HepG2 (cell line): Measurements from ENCODE around the gene ZNF174. TPM values are rescaled to one million over a fixed set of nuclear protein-coding genes. Genes with fewer than 3 reads are reported as not detected.
A peak's percentile ranks its signal among the peaks of the same experiment; 100 is the strongest.

ENCODE experiments used
- AGO1 ChIP-seq: fragments of 200-400 bp; formaldehyde crosslinking; IDR thresholded peaks from 2 replicates; pipeline ENCODE4 v1.6.1; 2017; ENCODE audit warnings: mild to moderate bottlenecking, low read depth, low read length, moderate library complexity; ENCODE audit not compliant: poor library complexity, severe bottlenecking
- ARID3A ChIP-seq: IDR thresholded peaks from 2 replicates; pipeline ENCODE4 v1.6.1; 2012; ENCODE audit warnings: low read depth, low read length, improper control_type of control experiment
- ARNT ChIP-seq: fragments of 450-650 bp; IDR thresholded peaks from 2 replicates; pipeline ENCODE4 v1.6.1; 2017
- ATRX ChIP-seq: sonication (generic); formaldehyde crosslinking; IDR thresholded peaks from 2 replicates; pipeline ENCODE4 v1.4.0; 2020; ENCODE audit warnings: missing genetic modification reagents, borderline replicate concordance
- CBX2 ChIP-seq, 2 experiments: fragments of 200-600 bp in 1 of 2; sonication (generic); formaldehyde crosslinking in 1 of 2; IDR thresholded peaks; 2 replicates each; pipeline versions ENCODE4 v1.7.0 to v1.8.1; 2018 to 2022; ENCODE audit warnings: low read depth in 2 of 2, low read length in 1 of 2, mild to moderate bottlenecking in 1 of 2, missing genetic modification reagents in 1 of 2
- CHD4 ChIP-seq: fragments of 200-600 bp; sonication (generic); IDR thresholded peaks from 2 replicates; pipeline ENCODE4 v1.7.0; 2017; ENCODE audit warnings: mild to moderate bottlenecking, low read length, borderline replicate concordance
- GTF3A ChIP-seq: sonication (generic); formaldehyde crosslinking; conservative IDR thresholded peaks from 2 replicates; pipeline ENCODE4 v1.4.0; 2020; ENCODE audit warnings: mild to moderate bottlenecking, missing genetic modification reagents
- KDM6A ChIP-seq: IDR thresholded peaks from 2 replicates; pipeline ENCODE4 v1.6.1; 2016; ENCODE audit warnings: low read depth
- MLXIP ChIP-seq: sonication (generic); formaldehyde crosslinking; IDR thresholded peaks from 2 replicates; pipeline ENCODE4 v1.9.0; 2021; ENCODE audit warnings: missing genetic modification reagents, borderline replicate concordance
- NCOA5 ChIP-seq: sonication (generic); formaldehyde crosslinking; IDR thresholded peaks from 2 replicates; pipeline ENCODE4 v1.4.0; 2020; ENCODE audit warnings: missing genetic modification reagents
- NCOR1 ChIP-seq: fragments of 200-600 bp; sonication (generic); IDR thresholded peaks from 2 replicates; pipeline ENCODE4 v1.7.0; 2017; ENCODE audit warnings: antibody characterized with exemption, low read length, borderline replicate concordance
- REXO4 ChIP-seq: sonication (generic); formaldehyde crosslinking; IDR thresholded peaks from 2 replicates; pipeline ENCODE4 v1.8.0; 2022; ENCODE audit warnings: missing genetic modification reagents, mild to moderate bottlenecking, borderline replicate concordance
- SALL2 ChIP-seq: sonication (generic); formaldehyde crosslinking; IDR thresholded peaks from 2 replicates; pipeline ENCODE4 v1.8.1; 2023; ENCODE audit warnings: mild to moderate bottlenecking, missing genetic modification reagents, inconsistent platforms
- SOX13 ChIP-seq, 3 experiments: fragments of 450-650 bp in 1 of 3; sonication (generic) in 1 of 3; formaldehyde crosslinking in 1 of 3; IDR thresholded peaks in 2 of 3; conservative IDR thresholded peaks in 1 of 3; 2 replicates each; pipeline versions ENCODE4 v1.5.0 to v1.6.1; 2016 to 2020; ENCODE audit warnings: antibody characterized with exemption in 1 of 3, mild to moderate bottlenecking in 1 of 3, missing compliant biosample characterization in 1 of 3, missing genetic modification reagents in 1 of 3, moderate library complexity in 1 of 3
- TAF15 ChIP-seq: fragments of 200-400 bp; formaldehyde crosslinking; IDR thresholded peaks from one replicate; pipeline ENCODE4 v1.6.1; 2018; ENCODE audit warnings: mild to moderate bottlenecking, low read depth, low read length; ENCODE audit not compliant: poor library complexity, severe bottlenecking
- TEAD2 ChIP-seq: sonication (generic); formaldehyde crosslinking; IDR thresholded peaks from 2 replicates; pipeline ENCODE4 v1.9.0; 2021; ENCODE audit warnings: missing genetic modification reagents
- ZBTB7B ChIP-seq: sonication (generic); formaldehyde crosslinking; IDR thresholded peaks from 2 replicates; pipeline ENCODE4 v1.4.0; 2020; ENCODE audit warnings: missing genetic modification reagents
- ZFP36 ChIP-seq: fragments of 150-350 bp; IDR thresholded peaks from 2 replicates; pipeline ENCODE4 v1.6.1; 2018; ENCODE audit warnings: borderline replicate concordance, low read length, low read depth; ENCODE audit not compliant: partially characterized antibody
- ZNF124 ChIP-seq: sonication (generic); formaldehyde crosslinking; IDR thresholded peaks from 2 replicates; pipeline ENCODE4 v1.4.0; 2020; ENCODE audit warnings: missing genetic modification reagents
- ZNF280B ChIP-seq: sonication (generic); formaldehyde crosslinking; IDR thresholded peaks from 2 replicates; pipeline ENCODE4 v1.5.0; 2020; ENCODE audit warnings: missing genetic modification reagents, mild to moderate bottlenecking, borderline replicate concordance
- ZNF550 ChIP-seq: sonication (generic); formaldehyde crosslinking; IDR thresholded peaks from 2 replicates; pipeline ENCODE4 v1.4.0; 2020; ENCODE audit warnings: mild to moderate bottlenecking, missing genetic modification reagents, borderline replicate concordance
- ZNF589 ChIP-seq: sonication (generic); formaldehyde crosslinking; conservative IDR thresholded peaks from 2 replicates; pipeline ENCODE4 v1.8.0; 2022; ENCODE audit warnings: mild to moderate bottlenecking, moderate library complexity, missing genetic modification reagents
- ZNF691 ChIP-seq: sonication (generic); formaldehyde crosslinking; IDR thresholded peaks from 2 replicates; pipeline ENCODE4 v1.4.0; 2020; ENCODE audit warnings: missing genetic modification reagents, low read depth, mild to moderate bottlenecking, borderline replicate concordance
- polyA plus RNA-seq, 8 experiments: library from polyadenylated mRNA; depleted of rRNA in 3 of 8; stranded (reverse) in 7 of 8; unstranded in 1 of 8; fragments of >200 nt; fragmentation: Illumina TruSeq in 4 of 8; extraction: Trizol in 4 of 8; gene quantifications; 2 replicates each; pipeline versions ENCODE4 v1.2.1 to v1.2.3, GENCODE V29; 2011 to 2016; ENCODE audit warnings: low read depth in 4 of 8, missing spikeins in 1 of 8, mixed read lengths in 1 of 8; ENCODE audit not compliant: insufficient read depth in 1 of 8
- total RNA-seq, 5 experiments: library from RNA; depleted of rRNA; stranded (reverse); fragments of >200 nt; fragmentation: Illumina TruSeq; extraction: Trizol; gene quantifications; 2 replicates each; pipeline ENCODE4 v1.2.3, GENCODE V29; 2016; ENCODE audit warnings: low read depth in 1 of 5

Gene ZNF174
- total and polyA plus RNA-seq, 2 of the 13 experiments (the other 11 are each of a cell fraction or from before 2014, with no cell fraction given) = 8.3 to 10.6 TPM

GRCh38 chr16:3458852-3459361, 57.9 kb downstream of the ZNF174 start (continued):
- TF ChIP-seq ZBTB7B (CRISPR knock-in tag) (no peak), ZNF280B (CRISPR knock-in tag) (no peak), ZNF691 (CRISPR knock-in tag) (no peak), GTF3A (no peak), NCOR1 (peak; percentile 72; the same call in 1 of the 2 replicates), CHD4 (no peak), MLXIP (CRISPR knock-in tag) (0 out of 2 replicates have a peak, but pooled peaks have one; percentile 3), ARNT (no peak), ARID3A (peak; percentile 74), ZNF550 (CRISPR knock-in tag) (no peak), CBX2 (IDR thresholded peaks at IDR 0.05; ENCODE audit: low read depth, low read length) (no peak), CBX2 (CRISPR knock-in tag; IDR thresholded peaks at IDR 0.05; ENCODE audit: low read depth) (no peak), AGO1 (no peak), ZNF589 (CRISPR knock-in tag) (no peak), TEAD2 (no peak), SALL2 (no peak), ZNF124 (CRISPR knock-in tag) (no peak; the same call in 1 of the 2 replicates), ZFP36 (no peak), TAF15 (no peak), NCOA5 (CRISPR knock-in tag) (no peak), ATRX (CRISPR knock-in tag) (no peak), SOX13 (IDR thresholded peaks at IDR 0.05) (no peak), SOX13 (CRISPR knock-in tag; conservative IDR thresholded peaks at IDR 0.05 in 1 of 2, IDR thresholded peaks at IDR 0.05 in 1 of 2) (peak in 1 of 2 experiments; percentile 46; a peak in 1 of 4 replicates), KDM6A (CRISPR knock-in tag) (no peak), REXO4 (CRISPR knock-in tag) (no peak)
